Ishikawa (cell line): ENCODE results near the gene GPRC5D.

ENCODE experiments used
- MAX ChIP-seq: IDR thresholded peaks from 2 replicates; pipeline ENCODE4 v1.6.1; 2012
- RAD21 ChIP-seq: IDR thresholded peaks from 2 replicates; pipeline ENCODE4 v1.6.1; 2012; ENCODE audit warnings: low read depth
- USF1 ChIP-seq: IDR thresholded peaks from 2 replicates; pipeline ENCODE4 v1.6.1; 2012

- TF ChIP-seq RAD21 (no peak), MAX (no peak), USF1 (no peak)
These were observed 27.8 kb downstream of the GPRC5D start for GRCh38 chr12:12924169-12924568.
